Sigmoid colon (tissue), 7 donors: ENCODE measurements around the gene CASP9. TPM values are rescaled to one million over a fixed set of nuclear protein-coding genes. Genes with fewer than 3 reads are reported as not detected.

Experiments
- DNase-seq: peaks from one replicate; pipeline ENCODE4 v3.0.0-alpha.2; 2019
- H3K27ac ChIP-seq, 4 donors: fragments of 200-600 bp; sonication (generic); one replicate each; pipeline ENCODE4 v1.5.1; 2016 to 2019; ENCODE audit warnings: mild to moderate bottlenecking in 1 of 4
- H3K27me3 ChIP-seq, 3 donors: fragments of 200-600 bp; sonication (generic); one replicate each; pipeline ENCODE4 v1.5.1; 2019; ENCODE audit warnings: mild to moderate bottlenecking in 1 of 3
- H3K36me3 ChIP-seq, 4 donors: fragments of 200-600 bp; sonication (generic); one replicate each; pipeline ENCODE4 v1.5.1; 2016 to 2019
- H3K4me1 ChIP-seq, 4 donors: fragments of 200-600 bp; sonication (generic); one replicate each; pipeline ENCODE4 v1.5.1; 2017 to 2019
- H3K4me3 ChIP-seq, 4 donors: fragments of 200-600 bp; sonication (generic); one replicate each; pipeline ENCODE4 v1.5.1; 2017 to 2019; ENCODE audit warnings: mild to moderate bottlenecking in 2 of 4, moderate library complexity in 1 of 4
- H3K9me3 ChIP-seq, 4 donors: fragments of 200-600 bp in 3 of 4; sonication (generic) in 3 of 4; one replicate each; pipeline versions ENCODE4 v1.5.1 to v1.6.1; 2013 to 2019
- CTCF ChIP-seq, 4 experiments: fragments of 450-650 bp in 3 of 4; fragments of 200-600 bp in 1 of 4; IDR thresholded peaks; one replicate each; pipeline ENCODE4 v1.5.1; 2016 to 2019; ENCODE audit warnings: antibody characterized with exemption in 4 of 4, mild to moderate bottlenecking in 3 of 4, moderate library complexity in 2 of 4
- EP300 ChIP-seq, 4 donors: sonication (generic); formaldehyde crosslinking; IDR thresholded peaks; one replicate each; pipeline ENCODE4 v1.6.1; 2017; ENCODE audit warnings: antibody characterized with exemption in 4 of 4
- POLR2A ChIP-seq, 2 donors: fragments of 450-650 bp; IDR thresholded peaks; one replicate each; pipeline ENCODE4 v1.6.1; 2016; ENCODE audit warnings: antibody characterized with exemption in 2 of 2, mild to moderate bottlenecking in 2 of 2, moderate library complexity in 2 of 2
- POLR2AphosphoS5 ChIP-seq, 4 donors: sonication (generic); formaldehyde crosslinking; IDR thresholded peaks; one replicate each; pipeline ENCODE4 v1.6.1; 2017; ENCODE audit warnings: antibody characterized with exemption in 4 of 4
- WGBS, 2 donors: extraction: QIAGEN DNeasy Blood & Tissue Kit; methylation state at CpG; one replicate each; pipeline ENCODE4 v1.1.7; 2013; 5-methylcytosine and 5-hydroxymethylcytosine counted together
- intact Hi-C: fragments of 100-400 bp; cut with DNase I; formaldehyde crosslinking; loops from one replicate; pipeline ENCODE4 v1.15.1; 2023
- polyA plus RNA-seq, 3 donors: library from polyadenylated mRNA; stranded (reverse); fragments of 200-250 nt; gene quantifications; one replicate each; pipeline ENCODE4 v1.2.3, GENCODE V29; 2013
- small RNA-seq, 3 donors: library from RNA; depleted of rRNA; stranded (forward); fragments of <200 nt; gene quantifications; one replicate each; pipeline ENCODE3, GENCODE V24; 2016
- total RNA-seq, 4 donors: library from RNA; depleted of rRNA; stranded (reverse); fragments of >200 nt; gene quantifications; one replicate each; pipeline ENCODE4 v1.1.0, GENCODE V29; 2016
- donor health status: healthy with polysubstance abuse.
- donor health status: Bipolar disorder and iron deficiency.
- donor health status: healthy.

CASP9 gene
- total and polyA plus RNA-seq, 7 donors, result 6.2 to 18.2 (median 11.4) TPM

GRCh38 chr1:15444468-15445389 lies 79.3 kb downstream of the CASP9 start:
- intact Hi-C loops, result no loop called here
- H3K36me3 ChIP-seq, result no peaks in the 10 kb centered on the region
- H3K27ac ChIP-seq, result no peak overlapping the region
- WGBS, 2 donors, result 85 to 87% methylated on average over 17 of the region's 17 CpGs
- H3K4me3 ChIP-seq, result no peak overlapping the region
- no peaks in the 10 kb centered on the region for H3K9me3 ChIP-seq
- TF ChIP-seq EP300 (IDR thresholded peaks at IDR 0.05) (no peak), CTCF (IDR thresholded peaks at IDR 0.05) (no peak), POLR2A (IDR thresholded peaks at IDR 0.05) (no peak), POLR2AphosphoS5 (IDR thresholded peaks at IDR 0.05) (no peak)
- H3K27me3 ChIP-seq, result peaks cover 0 to 4% (median 0%) of the 10 kb centered on the region in 3 donors
- no peaks in the 10 kb centered on the region for H3K4me1 ChIP-seq
- no peak for DNase-seq

- Histone ChIP-seq H3K4me1 (no peaks in the 10 kb centered on the region), H3K36me3 (no peaks in the 10 kb centered on the region), H3K27me3 (peaks cover 0 to 4% (median 0%) of the 10 kb centered on the region in 3 donors), H3K9me3 (no peaks in the 10 kb centered on the region), H3K4me3 (no peak overlapping the region), H3K27ac (no peak overlapping the region)
- WGBS, 2 donors, result 73 to 84% methylated on average over 5 of the region's 5 CpGs
- no peak for DNase-seq
- intact Hi-C loops, result no loop called here
- TF ChIP-seq POLR2AphosphoS5 (IDR thresholded peaks at IDR 0.05) (no peak), CTCF (IDR thresholded peaks at IDR 0.05) (no peak), POLR2A (IDR thresholded peaks at IDR 0.05) (no peak), EP300 (IDR thresholded peaks at IDR 0.05) (no peak)
Observed at GRCh38 chr1:15443281-15443680, 80.7 kb downstream of the CASP9 start.

- no peak for DNase-seq
- no peak for TF ChIP-seq POLR2AphosphoS5 (IDR thresholded peaks at IDR 0.05)
- TF ChIP-seq CTCF (IDR thresholded peaks at IDR 0.05), result no peak
- TF ChIP-seq POLR2A (IDR thresholded peaks at IDR 0.05), result no peak
- no peak for TF ChIP-seq EP300 (IDR thresholded peaks at IDR 0.05)
- 88 to 91% methylated on average over 5 of the region's 5 CpGs for WGBS, 2 donors
- H3K27me3 ChIP-seq, result peaks cover 0 to 4% (median 0%) of the 10 kb centered on the region in 3 donors
- no peak overlapping the region for H3K4me3 ChIP-seq
- H3K27ac ChIP-seq, result no peak overlapping the region
- H3K4me1 ChIP-seq, result no peaks in the 10 kb centered on the region
- no peaks in the 10 kb centered on the region for H3K36me3 ChIP-seq
- no peaks in the 10 kb centered on the region for H3K9me3 ChIP-seq
- intact Hi-C loops, result no loop called here
Observed at GRCh38 chr1:15442759-15443158, 81.3 kb downstream of the CASP9 start.

- intact Hi-C loops, result no loop called here
- Histone ChIP-seq H3K27ac (no peak overlapping the region), H3K36me3 (no peaks in the 10 kb centered on the region), H3K4me3 (no peak overlapping the region), H3K27me3 (peaks cover 0 to 4% (median 0%) of the 10 kb centered on the region in 3 donors), H3K9me3 (no peaks in the 10 kb centered on the region), H3K4me1 (no peaks in the 10 kb centered on the region)
- WGBS, 2 donors, result 93 to 94% methylated on average over 8 of the region's 8 CpGs
- no peak for DNase-seq
- no peak for TF ChIP-seq EP300 (IDR thresholded peaks at IDR 0.05)
Observed at GRCh38 chr1:15442119-15442518, 81.9 kb downstream of the CASP9 start.

Small RNA genes lying within 50 kb of the gene (small RNA-seq; reads per million reads assigned to genes)
- gene SCARNA21B, result 0 reads per million in 3 donors

Other genes with a start within 250 kb of the CASP9 start
- gene EFHD2, start 114.3 kb downstream of the CASP9 start, total RNA-seq, result 10 to 100 TPM; 32.7 to 47.4 (median 37.3) TPM
- gene EFHD2, start 114.3 kb downstream of the CASP9 start, polyA plus RNA-seq, result 100 to 1,000 TPM; 157 to 181 (median 177) TPM
- gene CTRC, start 85.8 kb downstream of the CASP9 start, total RNA-seq, result not detected
- gene CTRC, start 85.8 kb downstream of the CASP9 start, polyA plus RNA-seq, result 1 to 10 TPM in 1 of 3 donors, under 1 TPM in 1, not detected in 1; 0.34 to 1.2 TPM
- gene CELA2A, start 67.5 kb downstream of the CASP9 start, total RNA-seq, result not detected
- not detected for gene CELA2A, start 67.5 kb downstream of the CASP9 start, polyA plus RNA-seq
- not detected for gene CELA2B, start 48.1 kb downstream of the CASP9 start, total RNA-seq
- not detected for gene CELA2B, start 48.1 kb downstream of the CASP9 start, polyA plus RNA-seq
- gene DNAJC16, start 2.6 kb upstream of the CASP9 start, total RNA-seq, result 10 to 100 TPM; 11.4 to 20.5 (median 16.8) TPM
- gene DNAJC16, start 2.6 kb upstream of the CASP9 start, polyA plus RNA-seq, result 1 to 10 TPM; 1.2 to 8.6 (median 1.2) TPM
- gene AGMAT, start 60.8 kb upstream of the CASP9 start, total RNA-seq, result under 1 TPM in 1 of 4 donors, not detected in 3; 0.14 TPM
- gene AGMAT, start 60.8 kb upstream of the CASP9 start, polyA plus RNA-seq, result 10 to 100 TPM in 2 of 3 donors, 1 to 10 TPM in 1; 6.6 to 18.3 (median 11.1) TPM
- 10 to 100 TPM; 13.4 to 27.3 (median 19.8) TPM for gene DDI2, start 93.2 kb upstream of the CASP9 start, total RNA-seq
- 10 to 100 TPM in 1 of 3 donors, 1 to 10 TPM in 2; 3.0 to 12.5 (median 5.3) TPM for gene DDI2, start 93.2 kb upstream of the CASP9 start, polyA plus RNA-seq
- 10 to 100 TPM; 28.6 to 49.6 (median 33.9) TPM for gene PLEKHM2, start 160.1 kb upstream of the CASP9 start, total RNA-seq
- gene PLEKHM2, start 160.1 kb upstream of the CASP9 start, polyA plus RNA-seq, result 10 to 100 TPM; 19.8 to 34.4 (median 20.8) TPM
- gene SLC25A34, start 212.0 kb upstream of the CASP9 start, total RNA-seq, result 1 to 10 TPM in 3 of 4 donors, under 1 TPM in 1; 0.36 to 1.8 (median 1.6) TPM
- gene SLC25A34, start 212.0 kb upstream of the CASP9 start, polyA plus RNA-seq, result 10 to 100 TPM in 2 of 3 donors, 1 to 10 TPM in 1; 3.0 to 16.0 (median 12.1) TPM
- gene TMEM82, start 218.3 kb upstream of the CASP9 start, total RNA-seq, result under 1 TPM in 1 of 4 donors, not detected in 3; 0.55 TPM
- 10 to 100 TPM in 2 of 3 donors, 1 to 10 TPM in 1; 4.8 to 19.3 (median 17.3) TPM for gene TMEM82, start 218.3 kb upstream of the CASP9 start, polyA plus RNA-seq
- gene FBLIM1, start 234.6 kb upstream of the CASP9 start, total RNA-seq, result 10 to 100 TPM; 28.1 to 53.2 (median 49.8) TPM
- gene FBLIM1, start 234.6 kb upstream of the CASP9 start, polyA plus RNA-seq, result 100 to 1,000 TPM; 107 to 227 (median 175) TPM